Skin epidermis (tissue), 12 donors: ENCODE measurements around the gene MTCH2.
"Not testable (repeated sequence)": the region's sequence is repeated elsewhere in the genome, so short reads cannot be mapped to it uniquely, and the experiment has no call there.

Experiments
- H3K27ac ChIP-seq, 21 experiments: fragments of 200-600 bp; sonication (generic) in 11 of 21; one replicate each; pipeline ENCODE4 v1.5.0; 2020; ENCODE audit warnings: mild to moderate bottlenecking in 3 of 21, inconsistent platforms in 2 of 21, moderate library complexity in 2 of 21
- H3K4me3 ChIP-seq, 7 experiments: fragments of 200-600 bp; sonication (generic) in 2 of 7; one replicate each; pipeline ENCODE4 v1.5.0; 2020; ENCODE audit warnings: inconsistent platforms in 2 of 7, mild to moderate bottlenecking in 2 of 7, moderate library complexity in 1 of 7

The MTCH2 gene

GRCh38 chr11:47642099-47642855, at the start of gene MTCH2:
TSS of gene MTCH2 (minus strand) at chr11:47642559. CDS start at chr11:47642465, 94 bp downstream.
- peak within 1 kb of the TSS; percentile 54 to 99 (median 90) for H3K27ac ChIP-seq

GRCh38 chr11:47691979-47692378, 49.6 kb upstream of the MTCH2 start:
- H3K4me3 ChIP-seq: no peak overlapping the region
- no peak overlapping the region for H3K27ac ChIP-seq

More at GRCh38 chr11:47642099-47642855, at the start of gene MTCH2:
- peak within 1 kb of the TSS; percentile 51 to 95 (median 79) for H3K4me3 ChIP-seq

- no peak overlapping the region for H3K27ac ChIP-seq
- H3K4me3 ChIP-seq: no peak overlapping the region
These were observed 47.1 kb upstream of the MTCH2 start for GRCh38 chr11:47689480-47689879.

- H3K27ac ChIP-seq: no peak overlapping the region
- H3K4me3 ChIP-seq: no peak overlapping the region
These were observed 46.6 kb upstream of the MTCH2 start for GRCh38 chr11:47688991-47689390.

GRCh38 chr11:47688111-47688510, 45.8 kb upstream of the MTCH2 start:
- H3K27ac ChIP-seq: no peak overlapping the region
- no peak overlapping the region for H3K4me3 ChIP-seq

- not testable (repeated sequence) for H3K27ac ChIP-seq, H3K4me3 ChIP-seq
These were observed 44.3 kb upstream of the MTCH2 start for GRCh38 chr11:47686704-47687103.

- H3K27ac ChIP-seq: no peak overlapping the region
These were observed 43.8 kb upstream of the MTCH2 start for GRCh38 chr11:47686151-47686550.

GRCh38 chr11:47675851-47676250, 33.5 kb upstream of the MTCH2 start:
- no peak overlapping the region for H3K4me3 ChIP-seq
- H3K27ac ChIP-seq: no peak overlapping the region

More at GRCh38 chr11:47686151-47686550, 43.8 kb upstream of the MTCH2 start:
- H3K4me3 ChIP-seq: no peak overlapping the region

GRCh38 chr11:47672283-47672730, 29.9 kb upstream of the MTCH2 start:
- no peak overlapping the region for H3K4me3 ChIP-seq
- H3K27ac ChIP-seq: no peak overlapping the region

GRCh38 chr11:47669856-47670255, 27.5 kb upstream of the MTCH2 start:
- Histone ChIP-seq H3K27ac (no peak overlapping the region), H3K4me3 (no peak overlapping the region)

GRCh38 chr11:47668665-47669064, 26.3 kb upstream of the MTCH2 start:
- H3K4me3 ChIP-seq: no peak overlapping the region
- H3K27ac ChIP-seq: no peak overlapping the region

GRCh38 chr11:47667555-47667954, 25.2 kb upstream of the MTCH2 start:
- Histone ChIP-seq H3K27ac (no peak overlapping the region), H3K4me3 (no peak overlapping the region)

GRCh38 chr11:47667135-47667534, 24.8 kb upstream of the MTCH2 start:
- H3K27ac ChIP-seq: no peak overlapping the region
- H3K4me3 ChIP-seq: no peak overlapping the region

GRCh38 chr11:47664936-47665335, 22.6 kb upstream of the MTCH2 start:
- not testable (repeated sequence) for H3K27ac ChIP-seq

GRCh38 chr11:47661245-47661644, 18.9 kb upstream of the MTCH2 start:
- no peak overlapping the region for H3K4me3 ChIP-seq
- H3K27ac ChIP-seq: no peak overlapping the region

More at GRCh38 chr11:47664936-47665335, 22.6 kb upstream of the MTCH2 start:
- not testable (repeated sequence) for H3K4me3 ChIP-seq

- Histone ChIP-seq H3K27ac (no peak overlapping the region), H3K4me3 (no peak overlapping the region)
These were observed 16.9 kb upstream of the MTCH2 start for GRCh38 chr11:47659276-47659675.

GRCh38 chr11:47656260-47656885, 14.0 kb upstream of the MTCH2 start:
- Histone ChIP-seq H3K4me3 (no peak overlapping the region), H3K27ac (no peak overlapping the region)

- no peak overlapping the region for H3K27ac ChIP-seq
- no peak overlapping the region for H3K4me3 ChIP-seq
These were observed 9.6 kb upstream of the MTCH2 start for GRCh38 chr11:47651818-47652469.

- H3K27ac ChIP-seq: no peak overlapping the region
- H3K4me3 ChIP-seq: no peak overlapping the region
These were observed 6.9 kb upstream of the MTCH2 start for GRCh38 chr11:47649276-47649675.

- Histone ChIP-seq H3K4me3 (no peak overlapping the region), H3K27ac (no peak overlapping the region)
These were observed 3.7 kb upstream of the MTCH2 start for GRCh38 chr11:47646019-47646418.

GRCh38 chr11:47645500-47645899, 3.1 kb upstream of the MTCH2 start:
- H3K4me3 ChIP-seq: no peak overlapping the region
- no peak overlapping the region for H3K27ac ChIP-seq
